ENCODE measurements around the gene CSNK2B.

DNA sequence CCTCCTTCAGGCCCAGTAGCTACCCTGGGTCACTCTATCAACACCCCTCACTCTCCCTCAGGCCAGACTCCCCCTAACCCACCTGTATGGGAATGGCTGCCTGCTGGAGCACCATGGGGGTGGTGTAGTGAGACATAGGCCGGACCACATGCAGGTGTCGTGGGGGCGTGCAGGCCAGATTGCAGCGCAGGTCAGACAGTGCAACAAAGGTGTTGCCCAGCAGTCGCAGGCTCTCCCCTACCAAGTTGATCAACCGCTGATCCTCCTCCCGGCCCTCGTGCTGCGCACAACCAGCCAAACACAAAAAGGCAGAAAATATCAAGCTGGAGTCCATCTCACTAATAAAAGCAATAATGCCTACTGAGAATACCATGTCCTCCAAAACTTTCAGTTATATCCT is 20.6 kb upstream of the CSNK2B start:
- TF ChIP-seq, protein P1, sequence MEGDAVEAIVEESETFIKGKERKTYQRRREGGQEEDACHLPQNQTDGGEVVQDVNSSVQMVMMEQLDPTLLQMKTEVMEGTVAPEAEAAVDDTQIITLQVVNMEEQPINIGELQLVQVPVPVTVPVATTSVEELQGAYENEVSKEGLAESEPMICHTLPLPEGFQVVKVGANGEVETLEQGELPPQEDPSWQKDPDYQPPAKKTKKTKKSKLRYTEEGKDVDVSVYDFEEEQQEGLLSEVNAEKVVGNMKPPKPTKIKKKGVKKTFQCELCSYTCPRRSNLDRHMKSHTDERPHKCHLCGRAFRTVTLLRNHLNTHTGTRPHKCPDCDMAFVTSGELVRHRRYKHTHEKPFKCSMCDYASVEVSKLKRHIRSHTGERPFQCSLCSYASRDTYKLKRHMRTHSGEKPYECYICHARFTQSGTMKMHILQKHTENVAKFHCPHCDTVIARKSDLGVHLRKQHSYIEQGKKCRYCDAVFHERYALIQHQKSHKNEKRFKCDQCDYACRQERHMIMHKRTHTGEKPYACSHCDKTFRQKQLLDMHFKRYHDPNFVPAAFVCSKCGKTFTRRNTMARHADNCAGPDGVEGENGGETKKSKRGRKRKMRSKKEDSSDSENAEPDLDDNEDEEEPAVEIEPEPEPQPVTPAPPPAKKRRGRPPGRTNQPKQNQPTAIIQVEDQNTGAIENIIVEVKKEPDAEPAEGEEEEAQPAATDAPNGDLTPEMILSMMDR (IDR thresholded peaks at IDR 0.05; ENCODE audit: low read length) = no peak
- TF ChIP-seq EZH2 (IDR thresholded peaks at IDR 0.05; ENCODE audit: borderline replicate concordance, low read length) = no peak
